K562 (cell line): ENCODE data around the gene MYO15B. TPM values are rescaled to one million over a fixed set of nuclear protein-coding genes. Genes with fewer than 3 reads are reported as not detected.

Source experiments
- ATAC-seq: fragments of 200-7000 bp; cut with Tn5 transposase; 3 replicates; pipeline ENCODE4 v1.9.1; 2020; ENCODE audit warnings: moderate library complexity
- BruUV-seq: library from RNA; stranded (reverse); fragments of 400-500 nt; replicated peaks from 2 replicates; lab custom pipeline; 2021; lab: Mats Ljungman, UMichigan
- CTCF ChIA-PET: fragments of 300-600 bp; formaldehyde crosslinking; extraction: SDS; loops from one replicate; lab custom pipeline; 2021; ENCODE audit warnings: low intra/inter-chr PET ratio; lab: Yijun Ruan, JAX
- POLR2A ChIA-PET: fragments of 300-600, 350-650 bp; sonication (Branson Sonifier 250); formaldehyde crosslinking; extraction: SDS; loops from one replicate; lab custom pipeline; 2021; ENCODE audit warnings: antibody characterized with exemption, inconsistent platforms; lab: Yijun Ruan, JAX
- DNase-seq, 4 experiments: peaks; one replicate each; pipeline versions ENCODE4 v3.0.0 to v3.0.0-alpha.2; 2011 to 2018; ENCODE audit warnings: low spot score in 3 of 4, mixed read lengths in 3 of 4; ENCODE audit errors: extremely low read depth in 1 of 4
- FAIRE-seq: peaks from 2 replicates; lab custom pipeline; 2011; peaks lifted over from hg19 to GRCh38; lab: Jason Lieb, UNC
- H2AFZ ChIP-seq: 2 replicates; pipeline ENCODE4 v1.6.0; 2011; ENCODE audit warnings: low read depth, low read length, control low read depth, inconsistent platforms
- H3K27ac ChIP-seq: fragments of 200-600 bp; 3 replicates; pipeline ENCODE4 v1.8.0; 2011; ENCODE audit warnings: low read depth, mild to moderate bottlenecking, control low read depth, inconsistent platforms, low read length, moderate library complexity, mixed read lengths; ENCODE audit errors: extremely low read depth
- H3K27me3 ChIP-seq, 2 experiments: fragments of 300-600 bp in 1 of 2; 2 replicates in 1 of 2; 3 replicates in 1 of 2; pipeline versions ENCODE4 v1.6.0 to v1.8.0; 2011; ENCODE audit warnings: inconsistent platforms in 2 of 2, low read length in 2 of 2, mild to moderate bottlenecking in 1 of 2, mixed read lengths in 1 of 2, moderate library complexity in 1 of 2; ENCODE audit not compliant: control insufficient read depth in 2 of 2, insufficient read depth in 2 of 2
- H3K36me3 ChIP-seq: fragments of 300-600 bp; 3 replicates; pipeline ENCODE4 v1.8.0; 2011; ENCODE audit warnings: mild to moderate bottlenecking, low read length, inconsistent platforms; ENCODE audit not compliant: control insufficient read depth, insufficient read depth
- H3K4me1 ChIP-seq, 2 experiments: fragments of 200-600 bp in 1 of 2; replicated peaks in 1 of 2; 2 replicates in 1 of 2; 3 replicates in 1 of 2; pipeline versions ENCODE4 v1.5.1 to v1.8.0; 2011; ENCODE audit warnings: inconsistent platforms in 2 of 2, low read length in 2 of 2, mild to moderate bottlenecking in 1 of 2, mixed read lengths in 1 of 2, moderate library complexity in 1 of 2; ENCODE audit not compliant: control insufficient read depth in 2 of 2, insufficient read depth in 2 of 2
- H3K4me2 ChIP-seq: 2 replicates; pipeline ENCODE4 v1.6.1; 2011; ENCODE audit warnings: low read length, control low read depth, inconsistent platforms, mixed read lengths; ENCODE audit not compliant: insufficient read depth
- H3K4me3 ChIP-seq: fragments of 200-600 bp; sonication (generic), shearing (Covaris generic); 2 replicates; pipeline ENCODE4 v1.5.1; 2016; ENCODE audit warnings: control low read depth, inconsistent platforms
- H3K79me2 ChIP-seq: fragments of 200-600 bp; 3 replicates; pipeline ENCODE4 v1.8.0; 2011; ENCODE audit warnings: low read length, inconsistent platforms; ENCODE audit not compliant: control insufficient read depth, insufficient read depth
- H3K9ac ChIP-seq, 2 experiments: 2 replicates each; pipeline versions ENCODE4 v1.6.0 to v1.6.1; 2011; ENCODE audit warnings: low read depth in 2 of 2, low read length in 2 of 2, control low read depth in 1 of 2, inconsistent platforms in 1 of 2, mild to moderate bottlenecking in 1 of 2, mixed read lengths in 1 of 2; ENCODE audit not compliant: insufficient read depth in 1 of 2
- H3K9me1 ChIP-seq: one replicate; pipeline ENCODE4 v1.6.0; 2011; ENCODE audit warnings: inconsistent platforms, mild to moderate bottlenecking, low read length, moderate library complexity; ENCODE audit not compliant: control insufficient read depth, insufficient read depth
- H3K9me3 ChIP-seq: replicated peaks from 2 replicates; pipeline ENCODE4 v1.5.1; 2011; ENCODE audit warnings: low read depth, low read length, inconsistent platforms; ENCODE audit not compliant: control insufficient read depth, insufficient read depth
- H4K20me1 ChIP-seq: replicated peaks from 2 replicates; pipeline ENCODE4 v1.6.1; 2011; ENCODE audit warnings: low read length, inconsistent platforms, mixed read lengths; ENCODE audit not compliant: control insufficient read depth, insufficient read depth
- CSDE1 ChIP-seq, 2 experiments: fragments of 450-650 bp; IDR thresholded peaks; 2 replicates each; pipeline ENCODE4 v1.6.1; 2016; ENCODE audit warnings: mild to moderate bottlenecking in 1 of 2
- L3MBTL2 ChIP-seq: fragments of 450-650 bp; IDR thresholded peaks from 2 replicates; pipeline ENCODE4 v1.6.1; 2016; ENCODE audit warnings: mild to moderate bottlenecking, moderate library complexity
- NCOA2 ChIP-seq, 2 experiments: fragments of 450-650 bp; IDR thresholded peaks; 2 replicates each; pipeline ENCODE4 v1.6.1; 2018; ENCODE audit warnings: mild to moderate bottlenecking in 2 of 2, moderate library complexity in 1 of 2; ENCODE audit not compliant: partially characterized antibody in 2 of 2
- SAFB2 ChIP-seq: fragments of 200-400 bp; formaldehyde crosslinking; IDR thresholded peaks from 2 replicates; pipeline ENCODE4 v1.6.1; 2018; ENCODE audit warnings: borderline replicate concordance, low read length, low read depth, moderate library complexity; ENCODE audit not compliant: severe bottlenecking
- SIX5 ChIP-seq, 2 experiments: IDR thresholded peaks; 2 replicates each; pipeline ENCODE4 v1.6.1; 2011; ENCODE audit warnings: low read length in 2 of 2, borderline replicate concordance in 1 of 2, low read depth in 1 of 2, mild to moderate bottlenecking in 1 of 2, moderate library complexity in 1 of 2; ENCODE audit not compliant: insufficient read depth in 1 of 2
- SRSF9 ChIP-seq: fragments of 200-400 bp; formaldehyde crosslinking; IDR thresholded peaks from 2 replicates; pipeline ENCODE4 v1.6.1; 2017; ENCODE audit warnings: low read depth, low read length, borderline replicate concordance
- ZNF384 ChIP-seq: IDR thresholded peaks from 2 replicates; pipeline ENCODE4 v1.6.1; 2012; ENCODE audit warnings: low read depth, low read length, improper control_type of control experiment
- ZNF445 ChIP-seq: fragments of 250-450 bp; sonication (Bioruptor Pico); IDR thresholded peaks from 2 replicates; pipeline ENCODE4 v1.4.0; 2020; ENCODE audit warnings: low read depth, mild to moderate bottlenecking, moderate library complexity
- WGBS: fragments of 100-300 bp; shearing (Covaris generic); methylation state at CpG from one replicate; pipeline ENCODE4 v1.1.6; 2016; ENCODE audit warnings: low coverage, mixed read lengths; ENCODE audit not compliant: insufficient coverage; ENCODE audit errors: missing lambda C conversion rate; 5-methylcytosine and 5-hydroxymethylcytosine counted together
- in situ Hi-C: fragments of 300-500 bp; cut with MboI; formaldehyde crosslinking; loops from 4 replicates; pipeline ENCODE4 v1.15.0; 2018; ENCODE audit warnings: inconsistent platforms, mixed read lengths
- intact Hi-C: fragments of 100-400 bp; cut with micrococcal nuclease; formaldehyde crosslinking; loops from 2 replicates; pipeline ENCODE4 v1.14.2; 2022
- polyA plus RNA-seq, 8 experiments: library from polyadenylated mRNA; depleted of rRNA in 4 of 8; stranded (reverse) in 5 of 8; unstranded in 3 of 8; fragments of >200 nt; fragmentation: Nextera tagmentation in 2 of 8; fragmentation: Illumina TruSeq in 1 of 8; extraction: Ambion mirVana in 2 of 8; extraction: Trizol in 1 of 8; gene quantifications; 2 replicates each; pipeline versions ENCODE4 v1.2.1 to v1.2.3, GENCODE V29; 2011 to 2014; ENCODE audit warnings: inconsistent platforms in 1 of 8, missing spikeins in 1 of 8
- total RNA-seq, 7 experiments: library from RNA; depleted of rRNA in 6 of 7; stranded (reverse); fragments of >200 nt in 6 of 7; fragmentation: Illumina TruSeq in 2 of 7; extraction: Trizol in 2 of 7; gene quantifications; 2 replicates each; pipeline versions ENCODE4 v1.2.1 to v1.2.3, GENCODE V29; 2011 to 2021; ENCODE audit warnings: low replicate concordance in 1 of 7
- TF ChIP-seq, protein P1 (sequence below): IDR thresholded peaks from 3 replicates; pipeline ENCODE4 v1.6.1; 2011; ENCODE audit warnings: borderline replicate concordance, mild to moderate bottlenecking; ENCODE audit not compliant: insufficient read length, insufficient read depth
- TF ChIP-seq, protein P2 (sequence below): sonication (generic); formaldehyde crosslinking; IDR thresholded peaks from 2 replicates; pipeline ENCODE4 v1.8.1; 2023; ENCODE audit warnings: mild to moderate bottlenecking, missing genetic modification reagents

MYO15B gene
- total and polyA plus RNA-seq, 9 of the 15 experiments (the other 6 are each of a cell fraction or from before 2014, with no cell fraction given) = 0.05 to 3.1 (median 0.83) TPM; not detected in 2

DNA sequence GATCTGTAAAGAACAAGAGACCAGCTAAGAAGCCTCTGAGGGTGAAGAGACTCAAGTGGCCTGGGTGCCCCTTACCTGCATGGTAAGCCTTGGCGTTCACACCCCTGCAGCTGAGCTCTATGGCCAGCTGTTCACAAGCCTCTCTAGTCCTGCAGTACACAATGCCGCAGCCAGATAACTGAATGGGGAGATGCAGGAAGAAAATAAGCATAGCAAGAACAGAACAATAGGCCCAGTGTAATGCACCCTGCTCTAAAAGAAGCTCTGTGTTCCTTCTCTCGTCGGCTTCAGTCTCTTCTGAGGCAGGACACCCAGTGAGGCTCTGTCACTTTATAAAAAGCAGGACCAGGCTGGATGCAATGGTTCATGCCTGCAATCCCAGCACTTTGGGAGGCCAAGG lies 73.9 kb downstream of the MYO15B start:
- BruUV-seq = no TSS peak
- H2AFZ ChIP-seq = no peak overlapping the region
- no peak overlapping the region for H3K4me2 ChIP-seq
- no peak for DNase-seq
- H4K20me1 ChIP-seq = no peaks in the 10 kb centered on the region
- no peak for TF ChIP-seq L3MBTL2
- TF ChIP-seq CSDE1 (IDR thresholded peaks at IDR 0.05) = no peak
- TF ChIP-seq SIX5 (IDR thresholded peaks at IDR 0.05; ENCODE audit: borderline replicate concordance in 1 of 2, insufficient read depth in 1 of 2, low read depth in 1 of 2, low read length in 2 of 2) = no peak
- TF ChIP-seq ZNF445 (CRISPR knock-in tag) = no peak
- no peak for TF ChIP-seq SRSF9
- no peak for TF ChIP-seq NCOA2 (IDR thresholded peaks at IDR 0.05; ENCODE audit: partially characterized antibody in 2 of 2)
- intact Hi-C loops (no loop called here), in situ Hi-C loops (no loop called here)
- H3K9me1 ChIP-seq = no peaks in the 10 kb centered on the region
- peaks cover 42% of the 10 kb centered on the region for H3K36me3 ChIP-seq
- no peak overlapping the region for H3K9ac ChIP-seq
- H3K27me3 ChIP-seq = no peaks in the 10 kb centered on the region
- WGBS = 90% methylated on average over 4 of the region's 4 CpGs
- no peak overlapping the region for H3K27ac ChIP-seq
- CTCF ChIA-PET = no interaction called here
- POLR2A ChIA-PET = no interaction called here
- H3K4me1 ChIP-seq = peaks cover 3 to 5% of the 10 kb centered on the region in 2 experiments; a peak in 4 of 5 replicates
- FAIRE-seq = no peak
- H3K9me3 ChIP-seq = no peaks in the 10 kb centered on the region
- ATAC-seq = no peak
- H3K79me2 ChIP-seq = peaks cover 10% of the 10 kb centered on the region
- no peak overlapping the region for H3K4me3 ChIP-seq

DNA sequence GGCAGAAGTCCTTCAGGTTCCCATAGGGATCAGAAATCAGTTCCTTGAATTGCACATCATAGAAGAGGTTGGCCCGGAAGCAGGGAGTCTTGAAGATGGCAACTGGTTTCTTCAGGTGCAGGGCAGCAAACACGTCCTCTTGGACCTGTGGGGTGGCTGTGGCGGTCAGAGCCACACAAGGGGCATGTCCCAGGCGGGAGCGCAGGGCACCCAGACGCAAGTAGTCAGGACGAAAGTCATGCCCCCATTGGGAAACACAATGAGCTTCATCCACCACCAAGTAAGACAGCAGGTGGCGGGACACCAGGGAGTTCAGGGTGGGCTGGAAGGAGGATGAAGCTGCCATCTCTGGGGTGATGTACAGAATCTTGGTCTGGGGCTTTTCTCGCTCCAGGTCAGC lies 74.9 kb downstream of the MYO15B start:
- BruUV-seq = no TSS peak
- H3K79me2 ChIP-seq = peaks cover 19% of the 10 kb centered on the region
- H2AFZ ChIP-seq = no peak overlapping the region
- ChIA-PET CTCF (no interaction called here), POLR2A (interaction anchor here (0.7 kb wide), 1 partner anchor 162 kb away, joined by 3 read pairs; no protein-coding TSS in a partner anchor)
- no peaks in the 10 kb centered on the region for H4K20me1 ChIP-seq
- peaks cover 35% of the 10 kb centered on the region for H3K36me3 ChIP-seq
- intact Hi-C loops (no loop called here), in situ Hi-C loops (no loop called here)
- H3K4me1 ChIP-seq = peaks cover 3 to 5% of the 10 kb centered on the region in 2 experiments; a peak in 4 of 5 replicates
- WGBS = 98% methylated on average over 9 of the region's 9 CpGs
- ATAC-seq (no peak), DNase-seq (no peak), FAIRE-seq (no peak)
- peak overlapping the region in 1 of 2 experiments; percentile 20; a peak in 1 of 4 replicates for H3K9ac ChIP-seq
- H3K9me3 ChIP-seq = no peaks in the 10 kb centered on the region
- H3K9me1 ChIP-seq = no peaks in the 10 kb centered on the region
- H3K27me3 ChIP-seq = no peaks in the 10 kb centered on the region
- no peak overlapping the region for H3K4me3 ChIP-seq
- H3K4me2 ChIP-seq = no peak overlapping the region
- H3K27ac ChIP-seq = no peak overlapping the region
- TF ChIP-seq, protein P1, sequence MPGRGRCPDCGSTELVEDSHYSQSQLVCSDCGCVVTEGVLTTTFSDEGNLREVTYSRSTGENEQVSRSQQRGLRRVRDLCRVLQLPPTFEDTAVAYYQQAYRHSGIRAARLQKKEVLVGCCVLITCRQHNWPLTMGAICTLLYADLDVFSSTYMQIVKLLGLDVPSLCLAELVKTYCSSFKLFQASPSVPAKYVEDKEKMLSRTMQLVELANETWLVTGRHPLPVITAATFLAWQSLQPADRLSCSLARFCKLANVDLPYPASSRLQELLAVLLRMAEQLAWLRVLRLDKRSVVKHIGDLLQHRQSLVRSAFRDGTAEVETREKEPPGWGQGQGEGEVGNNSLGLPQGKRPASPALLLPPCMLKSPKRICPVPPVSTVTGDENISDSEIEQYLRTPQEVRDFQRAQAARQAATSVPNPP = no peak
- TF ChIP-seq, protein P2, sequence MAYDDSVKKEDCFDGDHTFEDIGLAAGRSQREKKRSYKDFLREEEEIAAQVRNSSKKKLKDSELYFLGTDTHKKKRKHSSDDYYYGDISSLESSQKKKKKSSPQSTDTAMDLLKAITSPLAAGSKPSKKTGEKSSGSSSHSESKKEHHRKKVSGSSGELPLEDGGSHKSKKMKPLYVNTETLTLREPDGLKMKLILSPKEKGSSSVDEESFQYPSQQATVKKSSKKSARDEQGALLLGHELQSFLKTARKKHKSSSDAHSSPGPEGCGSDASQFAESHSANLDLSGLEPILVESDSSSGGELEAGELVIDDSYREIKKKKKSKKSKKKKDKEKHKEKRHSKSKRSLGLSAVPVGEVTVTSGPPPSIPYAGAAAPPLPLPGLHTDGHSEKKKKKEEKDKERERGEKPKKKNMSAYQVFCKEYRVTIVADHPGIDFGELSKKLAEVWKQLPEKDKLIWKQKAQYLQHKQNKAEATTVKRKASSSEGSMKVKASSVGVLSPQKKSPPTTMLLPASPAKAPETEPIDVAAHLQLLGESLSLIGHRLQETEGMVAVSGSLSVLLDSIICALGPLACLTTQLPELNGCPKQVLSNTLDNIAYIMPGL = no peak
- no peak for TF ChIP-seq ZNF384
- no peak for TF ChIP-seq SAFB2
